Renal cortex interstitium (tissue), 3 donors: Measurements from ENCODE around the gene ZNF17. TPM values are rescaled to one million over a fixed set of nuclear protein-coding genes. Genes with fewer than 3 reads are reported as not detected.

Experiments used
- polyA plus RNA-seq, 3 donors: library from polyadenylated mRNA; unstranded; fragments of 120-200 nt; gene quantifications; one replicate each; pipeline ENCODE4 v1.2.1, GENCODE V29; 2013; ENCODE audit not compliant: insufficient read length in 3 of 3

The ZNF17 gene
- polyA plus RNA-seq, 3 donors = 11.6 to 12.6 (median 11.9) TPM

Other genes starting within 250 kb of the ZNF17 start
- gene DUXA, start 243.7 kb upstream of the ZNF17 start, polyA plus RNA-seq = not detected
- 10 to 100 TPM; 19.5 to 24.6 (median 20.3) TPM for gene ZNF264, start 219.7 kb upstream of the ZNF17 start, polyA plus RNA-seq
- 1 to 10 TPM; 2.2 to 3.2 (median 2.7) TPM for gene AURKC, start 180.1 kb upstream of the ZNF17 start, polyA plus RNA-seq
- 1 to 10 TPM; 6.2 to 6.6 (median 6.2) TPM for gene ZNF805, start 170.5 kb upstream of the ZNF17 start, polyA plus RNA-seq
- gene ZNF460, start 130.7 kb upstream of the ZNF17 start, polyA plus RNA-seq = 1 to 10 TPM; 2.5 to 4.2 (median 2.5) TPM
- gene ZNF543, start 90.7 kb upstream of the ZNF17 start, polyA plus RNA-seq = 10 to 100 TPM in 1 of 3 donors, 1 to 10 TPM in 2; 8.0 to 10.4 (median 8.2) TPM
- gene ZNF304, start 59.9 kb upstream of the ZNF17 start, polyA plus RNA-seq = 10 to 100 TPM; 16.2 to 17.6 (median 17.3) TPM
- gene TRAPPC2B, start 47.6 kb upstream of the ZNF17 start, polyA plus RNA-seq = 10 to 100 TPM; 16.4 to 18.2 (median 18.2) TPM
- 1 to 10 TPM; 5.9 to 7.0 (median 6.4) TPM for gene ZNF547, start 47.6 kb upstream of the ZNF17 start, polyA plus RNA-seq
- 10 to 100 TPM; 18.5 to 35.6 (median 20.5) TPM for gene ZNF548, start 21.3 kb upstream of the ZNF17 start, polyA plus RNA-seq
- gene ZNF749, start 24.2 kb downstream of the ZNF17 start, polyA plus RNA-seq = 10 to 100 TPM in 2 of 3 donors, 1 to 10 TPM in 1; 9.6 to 18.0 (median 10.5) TPM
- gene VN1R1, start 46.0 kb downstream of the ZNF17 start, polyA plus RNA-seq = 1 to 10 TPM; 2.5 to 4.7 (median 3.1) TPM
- 10 to 100 TPM; 21.3 to 23.6 (median 22.8) TPM for gene ZNF772, start 66.4 kb downstream of the ZNF17 start, polyA plus RNA-seq
- gene ZNF419, start 76.6 kb downstream of the ZNF17 start, polyA plus RNA-seq = 10 to 100 TPM; 20.3 to 22.7 (median 20.8) TPM
- gene ZNF773, start 88.8 kb downstream of the ZNF17 start, polyA plus RNA-seq = 10 to 100 TPM; 12.0 to 16.8 (median 15.4) TPM
- 10 to 100 TPM; 12.5 to 16.4 (median 15.8) TPM for gene ZNF549, start 116.2 kb downstream of the ZNF17 start, polyA plus RNA-seq
- gene ZNF550, start 148.7 kb downstream of the ZNF17 start, polyA plus RNA-seq = 10 to 100 TPM; 18.5 to 21.8 (median 20.6) TPM
- 10 to 100 TPM in 1 of 3 donors, 1 to 10 TPM in 2; 7.7 to 10.8 (median 9.1) TPM for gene ZNF416, start 167.8 kb downstream of the ZNF17 start, polyA plus RNA-seq
- gene ZIK1, start 173.0 kb downstream of the ZNF17 start, polyA plus RNA-seq = 10 to 100 TPM; 19.3 to 23.8 (median 20.8) TPM
- gene ZNF530, start 188.7 kb downstream of the ZNF17 start, polyA plus RNA-seq = 1 to 10 TPM; 4.9 to 6.3 (median 4.9) TPM
- gene ZNF134, start 203.1 kb downstream of the ZNF17 start, polyA plus RNA-seq = 10 to 100 TPM; 25.4 to 29.1 (median 26.7) TPM
- 10 to 100 TPM; 31.6 to 42.6 (median 35.0) TPM for gene ZNF211, start 222.0 kb downstream of the ZNF17 start, polyA plus RNA-seq